Activated CD4-positive, alpha-beta T cell treated with anti-CD3 and anti-CD28 coated beads for 4 hours (primary cell): ENCODE results near the gene RFC2.
"Not testable (repeated sequence)": the region's sequence is repeated elsewhere in the genome, so short reads cannot be mapped to it uniquely, and the experiment has no call there.

Source experiments
- DNase-seq, 2 donors: peaks; one replicate each; pipeline ENCODE4 v3.0.0-alpha.2; 2020

The RFC2 gene

GRCh38 chr7:74282748-74283459 is 28.7 kb upstream of the RFC2 start:
- DNase-seq = no peak

- DNase-seq = no peak
Measured at GRCh38 chr7:74280985-74281384, 26.8 kb upstream of the RFC2 start.

- no peak for DNase-seq
Measured at GRCh38 chr7:74277636-74278035, 23.4 kb upstream of the RFC2 start.

- no peak for DNase-seq
Measured at GRCh38 chr7:74275401-74275881, 21.2 kb upstream of the RFC2 start.

DNA sequence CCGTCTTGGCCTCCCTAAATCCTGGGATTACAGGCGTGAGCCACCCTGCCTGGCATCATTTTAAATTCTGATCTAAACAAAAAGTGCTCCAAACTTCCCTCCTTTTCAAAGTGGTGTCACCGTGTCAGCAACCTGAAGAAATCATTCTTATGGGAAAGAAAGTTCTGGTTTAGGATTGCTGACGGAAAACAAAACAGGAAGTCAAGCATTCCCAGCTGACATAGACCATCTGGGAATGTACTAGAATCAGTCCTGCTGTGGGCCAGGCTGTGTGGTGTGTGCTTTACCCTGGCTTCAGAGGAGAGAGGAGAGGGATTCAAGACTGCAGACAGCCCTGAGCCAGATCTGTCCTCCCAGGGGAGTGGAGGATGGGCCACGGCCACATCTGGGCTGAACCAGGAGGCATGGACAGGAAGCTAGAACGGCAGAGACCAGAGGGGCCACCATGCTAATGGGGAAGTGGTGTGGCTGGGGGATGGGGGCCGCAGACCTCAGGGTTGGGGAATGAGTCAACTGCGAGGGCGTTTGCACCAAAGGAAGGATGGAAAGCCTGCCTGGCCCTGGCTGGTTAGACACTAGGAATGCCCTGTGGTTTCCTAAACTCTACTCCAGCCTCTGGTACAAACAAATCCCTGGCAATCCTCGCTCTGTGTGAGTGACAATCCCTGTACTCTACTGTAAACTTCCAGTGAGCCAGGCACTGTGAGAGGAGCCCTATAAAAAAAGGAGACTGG is 18.3 kb upstream of the RFC2 start:
- DNase-seq = no peak

DNA sequence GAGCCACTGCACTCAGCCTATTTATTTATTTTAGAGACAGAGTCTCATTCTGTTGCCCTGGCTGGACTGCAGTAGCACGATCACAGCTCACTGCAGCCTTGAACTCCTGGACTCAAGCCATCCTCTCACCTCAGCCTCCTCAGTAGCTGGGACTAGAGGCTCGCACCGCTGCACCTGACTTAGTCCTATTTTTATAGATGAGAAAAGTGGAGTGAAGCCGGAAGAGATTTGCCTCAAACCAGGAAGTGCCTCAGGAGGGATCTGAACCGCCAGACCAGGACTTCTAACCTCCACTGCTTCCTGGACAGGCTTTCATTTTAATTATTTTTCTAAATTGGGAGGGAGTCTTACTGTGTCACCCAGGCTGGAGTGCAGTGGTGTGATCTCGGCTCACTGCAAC is 17.5 kb upstream of the RFC2 start:
- no peak for DNase-seq

- peak; percentile 52 to 61 for DNase-seq
Measured at GRCh38 chr7:74269757-74270277, 15.6 kb upstream of the RFC2 start.

DNA sequence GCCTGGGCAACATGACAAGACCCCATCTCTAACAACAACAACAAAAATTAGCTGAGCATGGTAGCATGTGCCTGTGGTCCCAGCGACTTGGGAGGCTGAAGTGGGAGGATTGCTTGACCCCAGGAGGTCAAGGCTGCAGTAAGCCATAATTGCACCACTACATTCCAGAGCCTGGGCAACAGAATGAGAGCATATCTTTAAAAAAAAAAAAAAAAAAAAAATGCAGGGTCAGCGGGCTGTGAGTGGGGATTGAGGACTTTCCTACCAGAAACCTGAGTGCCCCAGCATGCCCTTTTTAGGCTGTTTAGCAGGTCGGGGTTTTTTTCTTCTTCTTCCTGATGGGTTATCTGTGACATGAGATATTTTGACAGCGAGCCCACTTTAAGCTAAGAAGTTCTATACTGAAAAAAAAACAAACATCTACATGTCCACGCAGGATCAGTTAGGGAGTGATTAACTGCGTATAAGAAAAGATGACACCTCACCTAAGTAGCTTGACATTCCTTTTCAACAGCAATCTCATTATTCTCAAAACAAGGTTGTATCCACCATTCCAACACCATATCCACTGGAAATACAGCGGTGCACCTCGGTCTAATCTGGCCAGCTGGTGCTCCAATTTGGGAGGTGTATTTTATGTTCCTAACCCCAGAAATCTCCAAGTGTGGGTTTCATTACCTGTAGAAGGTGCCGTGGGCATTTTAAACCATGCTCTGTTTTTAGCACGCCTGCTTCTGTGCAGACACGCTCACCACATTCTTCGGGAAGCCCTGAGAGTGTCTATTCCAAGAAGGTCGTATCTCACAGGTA is 13.8 kb upstream of the RFC2 start:
- no peak for DNase-seq

GRCh38 chr7:74266191-74266963 is 12.2 kb upstream of the RFC2 start:
- no peak for DNase-seq

DNA sequence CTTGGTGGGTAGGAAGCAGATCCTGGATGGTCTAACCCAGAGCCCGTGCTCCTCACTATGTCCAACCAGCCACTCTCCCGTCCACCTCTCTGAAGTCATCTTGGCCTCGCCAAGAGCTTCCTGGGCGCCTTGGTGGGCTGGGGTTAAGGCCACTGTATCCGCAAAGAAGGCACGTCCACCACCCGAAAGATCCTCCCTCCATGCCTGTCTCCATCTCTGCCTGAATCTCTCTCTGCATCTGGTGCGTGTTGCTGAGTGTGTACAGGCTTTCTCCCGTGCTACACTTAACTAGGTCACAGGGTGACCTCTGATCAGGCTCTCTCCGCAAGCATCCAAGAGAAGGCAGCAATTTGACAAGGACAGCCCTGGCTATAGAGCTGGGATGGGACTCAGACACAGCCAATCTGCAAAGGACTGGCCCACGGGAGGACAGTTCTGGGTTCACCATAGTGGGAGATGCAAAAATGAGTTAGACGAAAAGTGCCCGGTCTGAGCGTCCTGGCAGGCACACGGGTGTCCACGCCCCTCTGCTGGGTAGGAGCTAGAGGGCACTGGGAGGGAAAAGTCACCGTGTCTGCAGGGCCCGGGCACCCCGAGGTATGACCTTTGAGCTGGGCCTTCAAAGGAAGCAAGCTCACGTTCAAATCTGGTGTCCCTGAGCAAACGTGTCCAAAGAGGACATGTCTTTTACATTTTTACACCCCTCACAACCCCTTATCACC is 9.4 kb upstream of the RFC2 start:
- DNase-seq = no peak

GRCh38 chr7:74262639-74263398 is 8.6 kb upstream of the RFC2 start:
- DNase-seq = no peak

- DNase-seq = no peak
Measured at GRCh38 chr7:74258639-74259038, 4.4 kb upstream of the RFC2 start.

DNA sequence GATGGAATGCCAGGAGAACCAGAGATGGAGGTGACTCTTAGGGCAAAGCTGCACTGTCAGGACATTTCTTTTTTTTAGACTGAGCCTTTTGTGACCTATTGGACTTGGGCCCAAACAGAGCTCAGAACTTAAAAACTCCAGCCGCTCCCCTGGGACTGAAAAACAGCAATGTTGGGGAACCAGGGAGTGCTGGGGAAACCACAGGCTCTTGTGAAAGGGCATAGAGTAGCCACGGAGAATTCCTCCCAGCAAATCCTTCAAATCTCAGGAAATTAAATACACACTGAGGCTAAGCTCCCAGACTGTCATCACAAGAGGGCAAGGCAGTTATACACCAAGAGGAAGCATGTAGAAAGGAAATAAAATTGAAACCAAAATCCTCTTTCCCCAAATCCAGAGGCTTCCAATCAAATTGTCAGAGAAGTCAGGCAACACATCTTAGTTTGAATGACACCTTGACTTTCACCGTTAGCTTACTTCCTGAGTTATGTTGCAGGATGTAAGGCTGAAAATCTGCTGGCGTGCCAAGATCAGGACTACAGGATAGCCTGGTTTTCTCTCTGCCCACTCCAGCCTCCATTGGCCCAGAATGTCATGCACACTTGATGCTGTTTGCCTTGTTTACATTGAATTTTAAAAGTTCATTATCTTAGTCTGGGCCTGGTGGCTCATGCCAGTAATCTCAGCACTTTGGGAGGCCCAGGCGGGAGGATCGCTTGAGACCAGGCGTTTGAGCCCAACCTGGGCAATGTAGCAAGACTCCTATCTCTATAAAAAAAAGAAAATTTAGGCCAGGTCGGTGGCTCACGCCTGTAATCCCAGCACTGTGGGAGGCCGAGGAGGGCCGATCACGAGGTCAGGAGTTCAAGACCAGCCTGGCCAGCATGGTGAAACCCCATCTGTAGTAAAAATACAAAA is 2.6 kb upstream of the RFC2 start:
- no peak for DNase-seq

DNA sequence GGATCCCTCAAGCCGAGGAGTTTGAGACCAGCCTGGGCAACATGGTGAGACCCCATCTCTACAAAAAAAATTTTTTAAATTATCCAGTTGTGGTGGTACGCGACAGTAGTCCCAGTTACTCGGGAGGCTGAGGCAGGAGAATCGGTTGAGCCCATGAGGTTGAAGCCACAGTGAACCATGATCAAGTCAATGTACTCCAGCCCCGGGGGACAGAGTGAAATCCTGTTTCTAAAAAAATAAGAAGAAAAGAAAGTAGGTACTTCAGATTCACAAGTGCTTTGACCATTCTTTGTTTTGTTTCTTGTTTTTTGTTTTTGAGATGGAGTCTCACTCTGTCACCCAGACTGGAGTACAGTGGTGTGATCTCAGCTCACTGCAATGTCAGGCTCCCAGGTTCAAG is 1.3 kb upstream of the RFC2 start:
- not testable (repeated sequence) for DNase-seq

DNA sequence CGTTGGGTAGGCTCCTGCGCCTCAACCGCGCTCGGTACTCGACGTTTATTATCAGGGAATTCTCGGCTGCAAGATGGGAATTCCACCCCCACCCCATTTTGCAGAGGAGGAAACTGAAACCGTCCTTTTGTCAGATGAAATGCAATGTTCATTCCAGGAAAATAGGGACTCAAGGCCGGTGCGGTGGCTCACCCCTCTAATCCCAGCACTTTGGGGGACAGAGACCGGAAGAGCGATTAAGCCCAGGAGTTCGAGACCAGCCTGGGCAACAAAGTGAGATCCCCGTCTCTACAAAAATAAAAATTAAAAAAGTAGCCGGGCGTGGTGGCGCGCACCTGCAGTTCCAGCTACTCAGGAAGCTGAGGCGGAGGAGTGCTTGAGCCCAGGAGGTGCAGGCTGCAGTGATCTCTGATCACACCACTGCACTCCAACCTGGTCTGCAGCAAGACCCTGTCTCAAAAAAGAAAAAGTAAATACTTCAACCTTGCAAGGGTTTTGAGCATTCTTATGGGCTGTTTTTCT is 720 bp upstream of the RFC2 start:
- DNase-seq = no peak

DNA sequence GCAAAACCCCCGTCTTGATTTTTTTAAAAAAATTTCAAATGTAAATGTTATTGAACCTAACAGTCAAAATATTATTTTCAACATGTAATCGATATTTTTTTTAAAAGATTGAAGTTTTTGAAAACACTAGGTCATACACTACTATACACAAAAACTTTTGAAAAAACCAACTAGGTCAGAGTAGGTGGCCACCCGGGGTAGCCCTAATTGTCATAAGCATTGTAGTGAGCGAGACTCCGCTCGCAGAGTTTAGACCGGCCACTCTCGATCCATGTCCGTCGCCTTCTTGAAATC is 417 bp downstream of the RFC2 start:
- DNase-seq = no peak

- no peak for DNase-seq
Measured at GRCh38 chr7:74253331-74253730, 868 bp downstream of the RFC2 start.

GRCh38 chr7:74252893-74253292 is 1.3 kb downstream of the RFC2 start:
- DNase-seq = no peak

DNA sequence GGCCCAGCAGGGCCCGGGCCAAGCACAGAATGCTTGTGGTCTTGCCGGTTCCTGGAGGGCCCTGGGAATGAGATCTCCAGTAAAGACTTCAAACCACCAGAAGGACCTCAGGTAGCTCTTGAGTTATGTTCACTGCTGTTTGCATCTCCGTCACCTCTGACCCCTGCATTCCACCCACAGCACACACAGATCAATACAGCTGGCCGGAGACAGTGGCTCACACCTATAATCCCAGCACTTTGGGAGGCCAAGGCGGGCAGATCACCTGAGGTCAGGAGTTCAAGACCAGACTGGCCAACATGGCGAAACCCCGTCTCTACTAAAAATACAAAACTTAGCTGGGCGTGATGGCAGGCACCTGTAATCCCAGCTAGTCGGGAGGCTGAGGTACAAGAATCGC is 5.1 kb downstream of the RFC2 start:
- DNase-seq = not testable (repeated sequence)

GRCh38 chr7:74248156-74248555 is 6.0 kb downstream of the RFC2 start:
- no peak for DNase-seq
